AG04450 (cell line): ENCODE measurements around the gene UQCC2. TPM values are rescaled to one million over a fixed set of nuclear protein-coding genes. Genes with fewer than 3 reads are reported as not detected.

ENCODE experiments used
- CTCF ChIA-PET: fragments of 300-600, 350-600 bp; formaldehyde crosslinking; extraction: SDS; loops from one replicate; lab custom pipeline; 2022; ENCODE audit warnings: antibody characterized with exemption, inconsistent platforms; lab: Charles Lee
- POLR2A ChIA-PET: fragments of 350-600 bp; formaldehyde crosslinking; extraction: SDS; loops from one replicate; lab custom pipeline; 2021; ENCODE audit warnings: antibody characterized with exemption, inconsistent platforms; lab: Yijun Ruan, JAX
- DNase-seq: peaks from one replicate; pipeline ENCODE4 v3.0.0-alpha.2; 2011; ENCODE audit warnings: low read depth, low spot score
- H3K27ac ChIP-seq: one replicate; pipeline ENCODE4 v1.5.1; 2012; ENCODE audit warnings: low read depth, low read length, control low read depth
- H3K27me3 ChIP-seq: one replicate; pipeline ENCODE4 v1.6.0; 2012; ENCODE audit warnings: low read length; ENCODE audit not compliant: control insufficient read depth, insufficient read depth
- H3K4me3 ChIP-seq: 2 replicates; pipeline ENCODE4 v1.5.1; 2011; ENCODE audit warnings: mild to moderate bottlenecking, low read depth, low read length, control low read depth
- H3K9me3 ChIP-seq: 2 replicates; pipeline ENCODE4 v1.5.1; 2012; ENCODE audit warnings: low read length; ENCODE audit not compliant: control insufficient read depth, insufficient read depth
- CTCF ChIP-seq: IDR thresholded peaks from 2 replicates; pipeline ENCODE4 v1.5.1; 2011; ENCODE audit warnings: low read depth, low read length, control low read depth, inconsistent platforms
- polyA plus RNA-seq: library from polyadenylated mRNA; depleted of rRNA; stranded (reverse); fragments of >200 nt; gene quantifications from 2 replicates; pipeline ENCODE4 v1.2.3, GENCODE V29; 2011

Gene UQCC2
- polyA plus RNA-seq, 1 experiment = 67.9 TPM

- peaks cover 6% of the 10 kb centered on the region for H3K27me3 ChIP-seq
- TF ChIP-seq CTCF = no peak
- no peak overlapping the region for H3K27ac ChIP-seq
- POLR2A ChIA-PET = no interaction called here
- CTCF ChIA-PET = interaction anchor here (2.2 kb wide), 1 partner anchor 12 kb away, joined by 8 read pairs; no protein-coding TSS in a partner anchor
- no peak for DNase-seq
- H3K4me3 ChIP-seq = no peak overlapping the region
- no peaks in the 10 kb centered on the region for H3K9me3 ChIP-seq
These were observed 20.9 kb upstream of the UQCC2 start for GRCh38 chr6:33732385-33732784.

DNA sequence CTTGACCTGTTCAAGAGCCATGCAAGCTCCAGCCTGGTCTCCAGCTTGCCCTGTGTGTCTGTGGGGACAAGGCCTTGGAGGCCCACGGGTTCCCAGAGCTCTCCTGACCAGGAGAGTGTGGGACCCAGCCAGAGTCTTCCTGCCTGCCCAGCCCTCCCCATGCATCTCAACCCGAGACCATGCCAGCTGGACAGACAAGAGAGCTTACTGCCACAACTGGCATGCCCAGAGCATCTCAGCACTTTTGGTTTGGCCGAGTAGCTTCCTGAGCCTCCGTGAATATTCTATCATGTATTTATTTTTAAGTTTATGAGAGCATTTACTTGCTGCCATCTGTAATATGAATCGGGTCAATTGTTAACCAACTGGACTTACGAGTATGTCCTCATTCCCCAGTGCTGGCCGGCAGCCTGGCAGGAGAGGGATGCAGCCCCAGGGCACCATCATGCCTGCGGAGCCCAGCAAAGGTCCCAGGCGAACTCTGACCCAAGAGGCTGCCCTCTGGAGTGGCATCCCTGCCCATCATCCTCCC is 20.3 kb upstream of the UQCC2 start:
- POLR2A ChIA-PET = no interaction called here
- DNase-seq = no peak

GRCh38 chr6:33731035-33731434 is 19.5 kb upstream of the UQCC2 start:
- Histone ChIP-seq H3K9me3 (no peaks in the 10 kb centered on the region), H3K27me3 (peaks cover 7% of the 10 kb centered on the region), H3K4me3 (no peak overlapping the region), H3K27ac (no peak overlapping the region)
- ChIA-PET POLR2A (no interaction called here), CTCF (interaction anchor here (2.2 kb wide), 1 partner anchor 13 kb away, joined by 8 read pairs; no protein-coding TSS in a partner anchor)
- no peak for TF ChIP-seq CTCF
- no peak for DNase-seq

More for the DNA sequence above, 20.3 kb upstream of the UQCC2 start:
- no peak for TF ChIP-seq CTCF
- H3K9me3 ChIP-seq = no peaks in the 10 kb centered on the region
- peaks cover 7% of the 10 kb centered on the region for H3K27me3 ChIP-seq
- H3K27ac ChIP-seq = no peak overlapping the region
- CTCF ChIA-PET = interaction anchor here (2.2 kb wide), 1 partner anchor 13 kb away, joined by 8 read pairs; no protein-coding TSS in a partner anchor
- H3K4me3 ChIP-seq = no peak overlapping the region

GRCh38 chr6:33730611-33731010 is 19.1 kb upstream of the UQCC2 start:
- no peak for DNase-seq
- ChIA-PET POLR2A (no interaction called here), CTCF (no interaction called here)
- Histone ChIP-seq H3K9me3 (no peaks in the 10 kb centered on the region), H3K27me3 (peaks cover 7% of the 10 kb centered on the region), H3K27ac (no peak overlapping the region), H3K4me3 (no peak overlapping the region)
- TF ChIP-seq CTCF = no peak

GRCh38 chr6:33729059-33729458 is 17.6 kb upstream of the UQCC2 start:
- H3K9me3 ChIP-seq = no peaks in the 10 kb centered on the region
- CTCF ChIA-PET = no interaction called here
- H3K27me3 ChIP-seq = peaks cover 10% of the 10 kb centered on the region
- H3K27ac ChIP-seq = no peak overlapping the region
- no peak for DNase-seq
- H3K4me3 ChIP-seq = no peak overlapping the region
- no peak for TF ChIP-seq CTCF
- POLR2A ChIA-PET = no interaction called here
